Stimulated activated CD4-positive, alpha-beta T cell treated with anti-CD3 and anti-CD28 coated beads, Interleukin-4, amount 100 ng/mL, for 4 hours (primary cell): Measurements from ENCODE around the gene HARS2.
"Not testable (repeated sequence)": the region's sequence is repeated elsewhere in the genome, so short reads cannot be mapped to it uniquely, and the experiment has no call there.

Experiments used
- DNase-seq, 2 experiments: peaks; one replicate each; pipeline ENCODE4 v3.0.0-alpha.2; 2020

The HARS2 gene

GRCh38 chr5:140700177-140701144, 9.2 kb downstream of the HARS2 start, which contains the start of gene ZMAT2:
Gene ZMAT2 (plus strand): TSS chr5:140700447. CDS start chr5:140700461, 14 bp downstream.
- DNase-seq = peak; percentile 83 to 94

GRCh38 chr5:140707812-140708211, 16.6 kb downstream of the HARS2 start:
- DNase-seq = no peak

GRCh38 chr5:140708787-140709186, 17.5 kb downstream of the HARS2 start:
- not testable (repeated sequence) for DNase-seq

- peak; percentile 79 to 91 for DNase-seq
These were observed 19.8 kb downstream of the HARS2 start for GRCh38 chr5:140710899-140711552.

- no peak for DNase-seq
These were observed 20.5 kb downstream of the HARS2 start for GRCh38 chr5:140711794-140712193.

GRCh38 chr5:140713562-140714094, 22.4 kb downstream of the HARS2 start:
- no peak for DNase-seq

GRCh38 chr5:140716238-140716637, 25.0 kb downstream of the HARS2 start:
- not testable (repeated sequence) for DNase-seq

GRCh38 chr5:140718266-140718592, 27.0 kb downstream of the HARS2 start:
- DNase-seq = no peak

- not testable (repeated sequence) for DNase-seq
These were observed 29.5 kb downstream of the HARS2 start for GRCh38 chr5:140720738-140721137.

- DNase-seq = not testable (repeated sequence)
These were observed 30.1 kb downstream of the HARS2 start for GRCh38 chr5:140721395-140721794.

- peak; percentile 68 to 71 for DNase-seq
These were observed 34.7 kb downstream of the HARS2 start for GRCh38 chr5:140725799-140726471.

GRCh38 chr5:140733098-140733497, 41.8 kb downstream of the HARS2 start:
- DNase-seq = no peak

GRCh38 chr5:140734354-140734753, 43.1 kb downstream of the HARS2 start:
- no peak for DNase-seq

- no peak for DNase-seq
These were observed 46.2 kb downstream of the HARS2 start for GRCh38 chr5:140737486-140737885.

GRCh38 chr5:140741967-140742366, 50.7 kb downstream of the HARS2 start:
- no peak for DNase-seq
